ENCODE results near the gene DTNB. TPM values are rescaled to one million over a fixed set of nuclear protein-coding genes. Genes with fewer than 3 reads are reported as not detected.

The DTNB gene
- total and polyA plus RNA-seq, 2 donors (not counting 3 experiments of a cell fraction or from before 2014, with no cell fraction given) = 11.5 to 17.0 TPM

GRCh38 chr2:25334482-25334881, 338.9 kb downstream of the DTNB start:
- Histone ChIP-seq H3K4me2 (ENCODE audit: insufficient read depth, low read length) (no peak overlapping the region), H3K9me3 (replicated peaks; ENCODE audit: control insufficient read depth, insufficient read depth, low read length) (no peaks in the 10 kb centered on the region), H3K27ac (ENCODE audit: insufficient read depth, low read depth, low read length) (no peak overlapping the region), H3K4me1 (ENCODE audit: control insufficient read depth, extremely low read depth, insufficient read depth, low read length) (no peaks in the 10 kb centered on the region), H4K20me1 (replicated peaks; ENCODE audit: control insufficient read depth, extremely low read depth, insufficient read depth, low read length) (no peaks in the 10 kb centered on the region), H3K36me3 (ENCODE audit: control insufficient read depth in 2 of 2, extremely low read depth in 1 of 2, insufficient read depth in 2 of 2, low read length in 2 of 2) (no peaks in the 10 kb centered on the region), H3K9me1 (replicated peaks; ENCODE audit: control insufficient read depth, extremely low read depth, insufficient read depth, low read length) (no peaks in the 10 kb centered on the region), H2AFZ (ENCODE audit: low read depth, low read length) (no peak overlapping the region), H3K79me2 (ENCODE audit: control insufficient read depth, insufficient read depth, low read length) (no peaks in the 10 kb centered on the region), H3K9ac (replicated peaks; ENCODE audit: extremely low read depth, insufficient read depth, low read length) (no peak overlapping the region), H3K4me3 (replicated peaks in 1 of 3; ENCODE audit: insufficient read depth in 1 of 3, low read depth in 1 of 3, low read length in 3 of 3) (no peak overlapping the region), H3K27me3 (ENCODE audit: control insufficient read depth in 2 of 2, insufficient read depth in 2 of 2, low read length in 2 of 2) (no peaks in the 10 kb centered on the region)
- TF ChIP-seq GATA2 (IDR thresholded peaks at IDR 0.05; ENCODE audit: insufficient read depth, insufficient read length, low read depth, low read length) = no peak
- TF ChIP-seq MAX (IDR thresholded peaks at IDR 0.05; ENCODE audit: insufficient read depth, insufficient read length) = no peak
- no peak for TF ChIP-seq CTCF (IDR thresholded peaks at IDR 0.05; ENCODE audit: extremely low read depth in 1 of 2, insufficient read depth in 1 of 2, low read depth in 1 of 2, low read length in 2 of 2)
- no peak for TF ChIP-seq FOS (IDR thresholded peaks at IDR 0.05; ENCODE audit: borderline replicate concordance, insufficient read depth, low read length)
- no peak for TF ChIP-seq MYC (IDR thresholded peaks at IDR 0.05; ENCODE audit: low read depth, low read length)
- TF ChIP-seq JUN (IDR thresholded peaks at IDR 0.05; ENCODE audit: borderline replicate concordance, insufficient read depth, insufficient read length, low read depth) = no peak
- no peak for TF ChIP-seq POLR2AphosphoS5 (IDR thresholded peaks at IDR 0.05; ENCODE audit: insufficient read depth, low read depth, low read length)
- TF ChIP-seq EZH2 (IDR thresholded peaks at IDR 0.05; ENCODE audit: borderline replicate concordance, low read depth, low read length, severe bottlenecking) = no peak
- TF ChIP-seq POLR2A (IDR thresholded peaks at IDR 0.05; ENCODE audit: low read depth, low read length) = no peak
- no TSS peak for BruUV-seq (replicated peaks)
- DNase-seq (ENCODE audit: low read depth, low spot score) = no peak
- intact Hi-C loops (cut with micrococcal nuclease) = no loop called here
- no peak for FAIRE-seq
- dilution Hi-C loops (cut with MboI; ENCODE audit: extremely low pct_ligation_motif_present, low sequenced_read_pairs) = no loop called here
- CTCF ChIA-PET = interaction anchor here (1.1 kb wide), 1 partner anchor 27 kb away, joined by 3 read pairs; no protein-coding TSS in a partner anchor
- POLR2A ChIA-PET = no interaction called here
